CD4-positive, CD25-positive, alpha-beta regulatory T cell (primary cell): ENCODE data around the gene KCTD8. TPM values are rescaled to one million over a fixed set of nuclear protein-coding genes. Genes with fewer than 3 reads are reported as not detected.
A peak's percentile ranks its signal among the peaks of the same experiment; 100 is the strongest.
"Not testable (repeated sequence)": the region's sequence is repeated elsewhere in the genome, so short reads cannot be mapped to it uniquely, and the experiment has no call there.

Experiments
- ATAC-seq, 2 donors: fragments of 150-1000 bp; cut with Tn5 transposase; one replicate each; pipeline ENCODE4 v1.10.0; 2021; ENCODE audit warnings: low read depth in 2 of 2, moderate number of reproducible peaks in 2 of 2, moderate library complexity in 1 of 2
- DNase-seq, 3 donors: peaks; one replicate each; pipeline versions ENCODE4 v3.0.0 to v3.0.0-alpha.2; 2012 to 2022; ENCODE audit warnings: mixed read lengths in 1 of 3
- H3K27ac ChIP-seq: one replicate; pipeline ENCODE4 v1.7.0; 2013; ENCODE audit warnings: mild to moderate bottlenecking, low read length; ENCODE audit not compliant: insufficient read depth, poor library complexity, severe bottlenecking
- H3K27me3 ChIP-seq: one replicate; pipeline ENCODE4 v1.7.0; 2013; ENCODE audit warnings: low read length; ENCODE audit not compliant: control insufficient read depth, insufficient read depth
- H3K36me3 ChIP-seq: one replicate; pipeline ENCODE4 v1.7.0; 2013; ENCODE audit warnings: mild to moderate bottlenecking, low read length, moderate library complexity; ENCODE audit not compliant: control insufficient read depth, insufficient read depth
- H3K4me1 ChIP-seq: 2 replicates; pipeline ENCODE4 v1.7.0; 2013; ENCODE audit warnings: mild to moderate bottlenecking, low read length; ENCODE audit not compliant: insufficient read depth, control insufficient read depth, poor library complexity, severe bottlenecking
- H3K4me3 ChIP-seq: one replicate; pipeline ENCODE4 v1.7.0; 2013; ENCODE audit warnings: low read depth, mild to moderate bottlenecking, low read length, moderate library complexity
- H3K9me3 ChIP-seq, 2 experiments: 1 replicate in 1 of 2; 2 replicates in 1 of 2; pipeline ENCODE4 v1.7.0; 2013; ENCODE audit warnings: low read length in 2 of 2, mild to moderate bottlenecking in 1 of 2, moderate library complexity in 1 of 2; ENCODE audit not compliant: control insufficient read depth in 2 of 2
- H3K27ac Mint-ChIP-seq, 3 donors: one replicate each; pipeline ENCODE4 v1.8.0; 2020 to 2022; ENCODE audit warnings: mild to moderate bottlenecking in 3 of 3, mixed read lengths in 3 of 3, moderate library complexity in 2 of 3
- H3K27me3 Mint-ChIP-seq: one replicate; pipeline ENCODE4 v1.8.0; 2022; ENCODE audit warnings: mild to moderate bottlenecking, mixed read lengths
- H3K36me3 Mint-ChIP-seq: one replicate; pipeline ENCODE4 v1.8.0; 2020; ENCODE audit warnings: mixed read lengths
- H3K4me1 Mint-ChIP-seq, 4 donors: one replicate each; pipeline ENCODE4 v1.8.0; 2020 to 2022; ENCODE audit warnings: mixed read lengths in 4 of 4, mild to moderate bottlenecking in 1 of 4
- H3K4me3 Mint-ChIP-seq, 4 donors: one replicate each; pipeline ENCODE4 v1.8.0; 2020 to 2022; ENCODE audit warnings: mild to moderate bottlenecking in 4 of 4, mixed read lengths in 4 of 4, moderate library complexity in 3 of 4
- H3K9me3 Mint-ChIP-seq, 7 donors: one replicate each; pipeline ENCODE4 v1.8.0; 2020 to 2022; ENCODE audit warnings: mixed read lengths in 7 of 7, mild to moderate bottlenecking in 3 of 7, moderate library complexity in 2 of 7
- polyA plus RNA-seq, 4 donors: library from polyadenylated mRNA; unstranded; fragments of 300-500 nt; fragmentation: Illumina TruSeq; gene quantifications; one replicate each; pipeline ENCODE4 v1.2.3, GENCODE V29; 2021
- total RNA-seq: library from RNA; stranded (reverse); gene quantifications from one replicate; pipeline ENCODE4 v1.2.3, GENCODE V29; 2022

The KCTD8 gene
- total and polyA plus RNA-seq, 5 donors from 2014 or later = not detected

DNA sequence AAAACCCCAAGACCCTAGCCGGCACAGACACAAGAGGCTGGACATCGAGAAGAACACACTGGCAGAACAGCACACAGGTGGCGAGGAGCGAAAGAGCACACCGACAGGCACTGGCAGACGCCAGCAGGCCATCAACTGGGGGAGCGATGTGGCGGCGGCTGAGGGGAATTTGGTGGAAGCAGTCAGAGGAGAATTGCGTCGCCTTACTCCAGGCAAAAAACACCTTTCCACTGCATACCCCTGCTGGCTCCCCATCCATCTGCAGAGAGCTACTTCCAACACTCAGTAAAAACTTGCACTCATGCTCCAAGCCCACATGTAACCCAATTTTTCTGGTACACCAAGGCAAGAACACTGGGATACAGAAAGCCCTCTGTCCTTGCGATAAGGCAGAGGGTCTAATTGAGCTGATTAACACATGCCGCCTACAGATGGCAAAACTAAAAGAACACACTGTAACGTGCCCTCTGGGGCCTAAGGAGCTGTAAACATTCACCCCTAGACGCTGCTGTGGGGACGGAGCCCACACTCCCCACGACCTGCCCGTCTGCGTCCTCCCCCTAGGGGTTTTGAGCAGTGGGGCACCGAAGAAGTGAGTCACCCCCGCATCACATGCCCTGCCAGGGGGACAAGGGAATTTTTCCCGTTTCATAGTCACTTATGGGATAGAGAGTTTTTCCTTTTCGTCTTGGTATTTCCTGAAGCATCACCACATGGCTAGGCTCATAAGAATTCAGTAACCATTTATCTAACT lies 262.3 kb downstream of the KCTD8 start:
- peaks cover 2 to 18% (median 9%) of the 10 kb centered on the region in 7 donors for H3K9me3 Mint-ChIP-seq

DNA sequence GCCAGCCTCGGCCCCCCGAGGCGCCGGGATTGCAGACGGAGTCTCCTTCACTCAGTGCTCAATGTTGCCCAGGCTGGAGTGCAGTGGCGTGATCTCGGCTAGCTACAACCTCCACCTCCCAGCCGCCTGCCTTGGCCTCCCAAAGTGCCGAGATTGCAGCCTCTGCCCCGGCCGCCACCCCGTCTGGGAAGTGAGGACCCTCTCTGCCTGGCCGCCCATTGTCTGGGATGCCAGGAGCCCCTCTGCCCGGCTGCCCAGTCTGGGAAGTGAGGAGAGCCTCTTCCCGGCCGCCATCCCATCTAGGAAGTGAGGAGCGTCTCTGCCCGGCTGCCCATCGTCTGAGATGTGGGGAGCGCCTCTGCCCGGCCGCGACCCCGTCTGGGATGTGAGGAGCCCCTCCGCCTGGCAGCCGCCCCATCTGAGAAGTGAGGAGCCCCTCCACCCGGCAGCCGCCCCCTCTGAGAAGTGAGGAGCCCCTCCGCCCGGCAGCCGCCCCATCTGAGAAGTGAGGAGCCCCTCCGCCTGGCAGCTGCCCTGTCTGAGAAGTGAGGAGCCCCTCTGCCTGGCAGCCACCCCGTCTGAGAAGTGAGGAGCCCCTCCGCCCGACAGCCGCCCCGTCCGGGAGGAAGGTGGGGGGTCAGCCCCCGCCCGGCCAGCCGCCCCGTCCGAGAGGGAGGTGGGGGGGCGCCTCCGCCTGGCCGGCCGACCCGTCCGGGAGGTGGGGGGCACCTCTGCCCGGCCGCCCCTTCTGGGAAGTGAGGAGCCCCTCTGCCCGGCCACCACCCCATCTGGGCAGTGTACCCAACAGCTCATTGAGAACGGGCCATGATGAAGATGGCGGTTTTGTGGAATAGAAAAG lies 266.9 kb downstream of the KCTD8 start:
- not testable (repeated sequence) for H3K27me3 Mint-ChIP-seq, DNase-seq

More for the DNA sequence above, 262.3 kb downstream of the KCTD8 start:
- H3K4me3 Mint-ChIP-seq = no peak overlapping the region
- no peaks in the 10 kb centered on the region for H3K4me1 Mint-ChIP-seq
- no peak for ATAC-seq
- Histone ChIP-seq H3K27me3 (no peaks in the 10 kb centered on the region), H3K4me1 (no peaks in the 10 kb centered on the region), H3K27ac (no peak overlapping the region), H3K36me3 (no peaks in the 10 kb centered on the region), H3K9me3 (no peaks in the 10 kb centered on the region), H3K4me3 (no peak overlapping the region)
- no peak for DNase-seq
- no peaks in the 10 kb centered on the region for H3K27me3 Mint-ChIP-seq
- no peak overlapping the region for H3K27ac Mint-ChIP-seq
- no peaks in the 10 kb centered on the region for H3K36me3 Mint-ChIP-seq

DNA sequence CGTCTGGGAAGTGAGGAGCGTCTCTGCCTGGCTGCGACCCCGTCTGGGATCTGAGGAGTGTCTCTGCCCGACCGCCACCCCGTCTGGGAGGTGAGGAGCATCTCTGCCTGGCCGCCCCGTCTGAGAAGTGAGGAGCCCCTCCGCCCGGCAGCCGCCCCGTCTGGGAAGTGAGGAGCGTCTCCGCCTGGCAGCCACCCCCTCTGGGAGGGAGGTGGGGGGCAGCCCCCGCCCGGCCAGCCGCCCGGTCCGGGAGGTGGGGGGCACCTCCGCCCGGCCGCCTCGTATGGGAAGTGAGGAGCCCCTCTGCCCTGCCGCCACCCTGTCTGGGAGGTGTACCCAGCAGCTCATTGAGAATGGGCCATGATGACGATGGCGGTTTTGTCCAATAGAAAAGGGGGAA lies 280.8 kb downstream of the KCTD8 start:
- H3K4me1 Mint-ChIP-seq, H3K4me1 ChIP-seq, H3K36me3 ChIP-seq, H3K4me3 ChIP-seq, H3K27me3 Mint-ChIP-seq, H3K27ac ChIP-seq, H3K36me3 Mint-ChIP-seq, H3K27me3 ChIP-seq, ATAC-seq, H3K27ac Mint-ChIP-seq, H3K9me3 ChIP-seq, DNase-seq, H3K4me3 Mint-ChIP-seq: not testable (repeated sequence)
- peaks cover 2 to 19% (median 8%) of the 10 kb centered on the region in 7 donors for H3K9me3 Mint-ChIP-seq

More for the DNA sequence above, 266.9 kb downstream of the KCTD8 start:
- not testable (repeated sequence) for H3K27ac Mint-ChIP-seq, H3K27me3 ChIP-seq, H3K36me3 Mint-ChIP-seq, H3K4me3 Mint-ChIP-seq, H3K36me3 ChIP-seq, H3K4me3 ChIP-seq, ATAC-seq, H3K27ac ChIP-seq, H3K4me1 Mint-ChIP-seq, H3K9me3 ChIP-seq, H3K4me1 ChIP-seq
- H3K9me3 Mint-ChIP-seq = peaks cover 0 to 11% (median 4%) of the 10 kb centered on the region in 7 donors

DNA sequence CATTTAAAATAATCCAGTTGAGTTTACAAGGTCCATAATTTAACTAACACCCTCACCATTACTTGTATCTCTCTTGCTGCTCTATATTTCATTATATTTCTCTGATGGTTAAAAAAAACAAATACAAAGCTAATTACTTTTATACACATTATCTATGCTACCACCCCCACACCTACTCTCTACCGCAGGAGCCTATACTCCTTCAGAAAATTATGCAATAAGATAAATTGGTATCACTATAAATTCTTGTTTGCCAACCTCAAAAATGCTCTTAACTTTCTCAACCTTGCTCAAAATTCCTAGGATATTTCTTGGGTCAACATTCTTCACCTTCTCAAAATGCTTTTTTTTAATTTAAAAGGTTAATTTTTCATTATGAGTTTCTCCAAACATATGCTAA lies 282.7 kb downstream of the KCTD8 start:
- no peaks in the 10 kb centered on the region for H3K36me3 ChIP-seq
- DNase-seq = no peak
- no peak overlapping the region for H3K4me3 ChIP-seq
- H3K4me1 ChIP-seq = no peaks in the 10 kb centered on the region
- no peaks in the 10 kb centered on the region for H3K36me3 Mint-ChIP-seq
- H3K9me3 ChIP-seq = no peaks in the 10 kb centered on the region
- H3K27ac Mint-ChIP-seq = no peak overlapping the region
- ATAC-seq = no peak
- H3K9me3 Mint-ChIP-seq = peaks cover 1 to 22% (median 10%) of the 10 kb centered on the region in 7 donors
- no peak overlapping the region for H3K4me3 Mint-ChIP-seq
- no peaks in the 10 kb centered on the region for H3K27me3 ChIP-seq
- no peaks in the 10 kb centered on the region for H3K27me3 Mint-ChIP-seq
- no peaks in the 10 kb centered on the region for H3K4me1 Mint-ChIP-seq
- H3K27ac ChIP-seq = no peak overlapping the region

DNA sequence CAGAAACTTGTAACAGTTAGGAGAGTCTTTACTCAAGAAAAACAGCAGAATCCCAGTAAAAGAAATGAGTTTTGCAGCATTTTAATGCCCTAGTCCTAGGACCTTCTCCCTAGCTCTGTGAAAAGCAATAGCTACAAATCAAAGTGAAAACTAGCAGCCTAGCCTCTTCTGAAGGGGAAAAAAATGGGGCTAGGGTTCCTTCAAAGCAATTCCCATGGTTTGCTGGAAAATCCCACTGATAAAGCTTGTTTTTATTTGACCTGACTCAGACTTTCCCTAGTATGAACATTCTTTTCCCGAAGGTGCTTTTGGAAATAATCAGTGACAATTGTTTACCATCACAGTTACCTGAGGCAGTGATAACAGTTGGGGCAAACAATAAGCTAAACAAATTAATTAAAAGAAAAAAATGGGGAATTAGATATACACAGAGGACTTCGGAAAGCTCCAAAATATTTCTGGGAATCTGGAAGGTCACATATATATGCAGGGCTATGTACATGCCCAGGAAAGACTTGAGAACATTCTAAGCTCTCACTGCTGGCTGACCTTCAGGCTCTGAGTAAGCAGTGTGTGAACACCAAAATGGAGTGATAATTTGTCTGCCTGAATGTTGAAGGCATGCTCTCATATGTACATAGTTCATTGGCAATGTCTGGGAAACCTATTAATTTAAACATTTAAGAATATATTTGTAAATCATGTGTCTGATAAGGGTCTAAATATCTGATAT lies 285.9 kb downstream of the KCTD8 start:
- Histone ChIP-seq H3K4me3 (no peak overlapping the region), H3K27me3 (no peaks in the 10 kb centered on the region), H3K9me3 (no peaks in the 10 kb centered on the region), H3K36me3 (no peaks in the 10 kb centered on the region), H3K4me1 (no peaks in the 10 kb centered on the region), H3K27ac (no peak overlapping the region)
- Mint-ChIP-seq H3K9me3 (peaks cover 0 to 15% (median 5%) of the 10 kb centered on the region in 7 donors), H3K4me3 (no peak overlapping the region), H3K36me3 (no peaks in the 10 kb centered on the region), H3K27me3 (no peaks in the 10 kb centered on the region), H3K27ac (no peak overlapping the region), H3K4me1 (no peaks in the 10 kb centered on the region)
- DNase-seq (no peak), ATAC-seq (no peak)

DNA sequence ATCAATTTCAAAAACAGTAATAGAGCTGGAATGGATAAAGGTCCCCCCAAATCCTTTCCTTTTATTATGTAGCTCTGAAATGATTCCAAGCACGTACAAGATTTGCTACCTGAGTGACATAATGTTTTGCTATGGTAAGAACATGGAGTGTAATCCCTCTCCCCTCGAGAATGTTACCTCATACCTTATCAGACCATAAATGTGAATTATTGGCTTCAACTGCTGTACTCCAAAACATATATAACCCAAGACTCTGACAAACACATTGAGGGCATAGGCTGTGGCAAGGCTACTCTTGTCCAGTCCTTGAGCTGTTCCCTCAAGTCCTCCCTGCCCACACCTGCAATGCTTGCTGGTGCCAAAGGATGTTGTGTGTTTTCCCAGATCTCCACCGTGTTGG lies 286.9 kb downstream of the KCTD8 start:
- Mint-ChIP-seq H3K27me3 (no peaks in the 10 kb centered on the region), H3K27ac (peak overlapping the region in 1 of 3 donors; percentile 53), H3K9me3 (peaks cover 0 to 15% (median 7%) of the 10 kb centered on the region in 7 donors), H3K4me3 (no peak overlapping the region), H3K36me3 (no peaks in the 10 kb centered on the region), H3K4me1 (no peaks in the 10 kb centered on the region)
- Histone ChIP-seq H3K4me1 (no peaks in the 10 kb centered on the region), H3K36me3 (no peaks in the 10 kb centered on the region), H3K27me3 (no peaks in the 10 kb centered on the region), H3K9me3 (no peaks in the 10 kb centered on the region), H3K27ac (no peak overlapping the region), H3K4me3 (no peak overlapping the region)
- DNase-seq (no peak), ATAC-seq (no peak)

DNA sequence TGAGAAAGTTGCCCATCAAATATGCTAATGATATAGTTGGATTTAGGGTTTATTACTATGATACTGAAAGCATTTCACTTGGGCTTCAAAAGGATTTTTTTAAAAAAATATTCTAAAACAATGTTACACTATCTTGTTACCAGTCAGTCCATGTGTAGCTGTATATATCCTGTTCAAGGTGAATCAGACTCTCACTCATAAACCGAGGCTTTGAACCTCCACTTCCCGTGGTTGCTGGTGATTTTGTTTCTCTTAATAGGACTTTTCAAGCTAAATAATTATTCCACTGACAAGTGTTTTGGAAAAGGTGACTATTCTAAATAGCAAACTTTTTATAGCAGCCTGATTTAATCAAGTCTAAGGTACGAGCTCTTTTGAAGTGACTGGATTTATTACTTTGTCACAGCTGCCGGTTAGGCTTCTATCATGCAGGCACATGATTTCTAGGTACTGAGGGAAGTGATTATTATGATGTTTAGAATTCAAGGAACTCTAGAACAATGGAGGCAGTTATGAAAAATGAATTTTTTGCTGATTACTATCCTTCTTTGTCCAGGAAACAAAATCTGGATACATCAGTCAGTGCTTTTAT lies 287.7 kb downstream of the KCTD8 start:
- Mint-ChIP-seq H3K27me3 (no peaks in the 10 kb centered on the region), H3K4me1 (no peaks in the 10 kb centered on the region), H3K27ac (no peak overlapping the region), H3K9me3 (peaks cover 2 to 15% (median 9%) of the 10 kb centered on the region in 7 donors), H3K36me3 (no peaks in the 10 kb centered on the region), H3K4me3 (no peak overlapping the region)
- no peak overlapping the region for H3K27ac ChIP-seq
- ATAC-seq = no peak
- DNase-seq = no peak
- H3K27me3 ChIP-seq = no peaks in the 10 kb centered on the region
- H3K4me3 ChIP-seq = no peak overlapping the region
- H3K4me1 ChIP-seq = no peaks in the 10 kb centered on the region
- H3K36me3 ChIP-seq = no peaks in the 10 kb centered on the region
- H3K9me3 ChIP-seq = no peaks in the 10 kb centered on the region
